SIG-M5 treated with dmso at 0.1 percent for 504 hours (cell line): Measurements from ENCODE around the gene SRPK3.
"Not testable (repeated sequence)": the region's sequence is repeated elsewhere in the genome, so short reads cannot be mapped to it uniquely, and the experiment has no call there.

Experiments used
- DNase-seq: peaks from one replicate; lab custom pipeline; 2025; ENCODE audit not compliant: unreplicated experiment; lab: John Stamatoyannopoulos, UW

Gene SRPK3, protein sequence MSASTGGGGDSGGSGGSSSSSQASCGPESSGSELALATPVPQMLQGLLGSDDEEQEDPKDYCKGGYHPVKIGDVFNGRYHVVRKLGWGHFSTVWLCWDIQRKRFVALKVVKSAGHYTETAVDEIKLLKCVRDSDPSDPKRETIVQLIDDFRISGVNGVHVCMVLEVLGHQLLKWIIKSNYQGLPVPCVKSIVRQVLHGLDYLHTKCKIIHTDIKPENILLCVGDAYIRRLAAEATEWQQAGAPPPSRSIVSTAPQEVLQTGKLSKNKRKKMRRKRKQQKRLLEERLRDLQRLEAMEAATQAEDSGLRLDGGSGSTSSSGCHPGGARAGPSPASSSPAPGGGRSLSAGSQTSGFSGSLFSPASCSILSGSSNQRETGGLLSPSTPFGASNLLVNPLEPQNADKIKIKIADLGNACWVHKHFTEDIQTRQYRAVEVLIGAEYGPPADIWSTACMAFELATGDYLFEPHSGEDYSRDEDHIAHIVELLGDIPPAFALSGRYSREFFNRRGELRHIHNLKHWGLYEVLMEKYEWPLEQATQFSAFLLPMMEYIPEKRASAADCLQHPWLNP

DNA sequence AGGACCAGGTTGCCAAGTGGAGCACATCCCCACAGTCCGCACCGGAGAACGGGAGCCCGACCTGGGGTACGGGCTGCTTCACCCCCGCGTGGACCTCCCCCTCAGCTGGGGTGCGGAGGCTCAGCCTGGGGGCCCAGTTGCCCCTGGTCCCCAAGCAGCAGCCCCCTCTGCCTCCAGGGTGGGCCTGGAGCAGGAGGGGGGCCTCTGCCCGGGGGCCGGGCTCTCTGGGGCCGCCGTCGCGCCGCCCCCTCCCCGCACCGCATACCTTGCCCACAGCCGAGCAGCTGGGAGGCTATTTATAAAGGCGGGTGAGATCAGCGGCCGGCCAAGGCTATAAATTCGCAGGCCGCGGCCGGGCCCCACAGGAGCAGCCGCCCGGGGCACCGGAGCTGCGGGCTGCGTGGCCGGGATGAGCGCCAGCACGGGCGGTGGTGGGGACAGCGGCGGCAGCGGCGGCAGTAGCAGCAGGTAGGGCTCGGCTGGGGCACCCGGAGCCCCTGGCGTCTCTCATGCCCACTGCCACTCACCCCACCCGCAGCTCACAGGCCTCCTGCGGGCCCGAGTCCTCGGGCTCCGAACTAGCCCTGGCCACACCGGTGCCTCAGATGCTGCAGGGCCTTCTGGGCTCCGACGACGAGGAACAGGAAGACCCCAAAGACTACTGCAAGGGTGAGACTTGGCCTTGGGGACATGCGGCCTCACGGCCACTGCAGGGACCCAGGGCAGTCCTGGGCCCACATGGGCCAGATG, at the start of gene SRPK3:
TSS of gene SRPK3 (plus strand) at position 364 of the 750 bp plus-strand sequence. CDS start at position 410, 46 bp downstream.
- DNase-seq: no peak

DNA sequence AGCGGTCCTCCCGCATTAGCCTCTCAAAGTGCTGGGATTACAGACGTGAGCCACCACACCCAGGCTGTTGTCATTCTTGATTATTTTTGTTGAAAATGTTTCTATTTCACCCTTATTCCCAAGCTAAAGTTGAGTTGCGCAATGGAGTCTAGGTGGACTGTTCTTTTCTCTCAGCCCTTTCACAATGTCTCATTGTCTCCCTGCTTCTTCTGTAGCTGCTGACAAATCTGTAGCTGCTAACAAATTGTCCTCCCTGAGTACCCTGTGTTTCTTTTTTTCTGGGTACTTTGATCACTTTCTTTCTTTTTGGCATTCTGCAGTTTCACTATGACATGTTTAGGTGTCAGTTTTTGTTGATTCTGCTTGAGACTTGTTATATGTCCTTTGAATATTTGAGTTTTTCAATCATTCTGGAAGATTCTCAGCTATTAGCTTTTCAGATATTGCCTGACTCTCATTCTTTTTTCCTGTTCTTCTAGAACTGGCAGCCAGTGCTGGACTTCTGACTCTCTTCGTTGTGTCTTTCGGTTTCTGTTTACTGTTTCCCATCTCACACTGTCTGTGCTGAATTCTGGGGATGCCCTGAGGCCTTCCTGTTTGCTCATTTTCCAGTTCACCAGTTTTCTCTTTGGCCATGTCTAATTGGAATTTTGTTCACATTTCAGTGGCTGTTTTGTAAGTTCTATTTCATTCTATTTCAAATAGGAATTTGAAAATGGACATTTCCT, 49.6 kb upstream of the SRPK3 start:
- peak; percentile 24 for DNase-seq

DNA sequence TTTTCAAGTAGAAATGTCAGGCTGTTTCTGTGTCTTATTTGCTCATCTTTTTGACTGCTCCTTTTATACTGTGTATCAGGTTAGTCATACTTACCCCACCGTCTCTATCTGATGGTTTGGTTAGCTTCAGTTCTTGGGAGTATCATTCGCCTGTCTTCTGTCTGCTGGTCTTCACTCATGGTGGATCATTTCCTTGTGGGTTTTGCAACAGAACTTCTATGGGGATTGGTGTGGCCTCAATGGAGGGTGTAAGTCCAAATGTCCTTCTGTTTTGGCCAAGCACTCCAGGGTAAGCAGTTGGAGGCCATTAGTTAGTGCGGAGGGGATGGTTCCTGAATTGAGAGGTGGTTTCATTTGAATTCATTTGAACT, 49.0 kb upstream of the SRPK3 start:
- DNase-seq: no peak

DNA sequence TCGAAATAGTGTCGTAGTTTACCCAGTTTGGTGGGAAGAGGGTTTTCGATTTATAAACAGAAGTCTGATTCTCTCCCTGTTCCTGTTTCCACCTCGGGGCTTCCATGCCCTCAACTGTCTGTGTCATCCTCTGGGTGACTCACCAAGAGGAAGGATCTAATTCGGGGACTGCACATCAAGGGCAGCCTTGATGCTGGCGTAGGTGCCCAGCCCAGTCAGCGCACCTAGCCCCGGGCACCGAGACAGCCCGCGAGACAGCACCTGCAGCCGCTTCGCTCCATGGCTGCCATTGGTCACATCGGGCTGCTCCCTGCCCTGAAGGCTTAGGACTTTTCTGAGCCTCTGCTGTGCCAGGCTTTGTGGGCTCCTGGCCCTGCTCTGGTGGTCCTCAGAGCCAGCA, 48.4 kb upstream of the SRPK3 start:
- DNase-seq: peak; percentile 64

DNA sequence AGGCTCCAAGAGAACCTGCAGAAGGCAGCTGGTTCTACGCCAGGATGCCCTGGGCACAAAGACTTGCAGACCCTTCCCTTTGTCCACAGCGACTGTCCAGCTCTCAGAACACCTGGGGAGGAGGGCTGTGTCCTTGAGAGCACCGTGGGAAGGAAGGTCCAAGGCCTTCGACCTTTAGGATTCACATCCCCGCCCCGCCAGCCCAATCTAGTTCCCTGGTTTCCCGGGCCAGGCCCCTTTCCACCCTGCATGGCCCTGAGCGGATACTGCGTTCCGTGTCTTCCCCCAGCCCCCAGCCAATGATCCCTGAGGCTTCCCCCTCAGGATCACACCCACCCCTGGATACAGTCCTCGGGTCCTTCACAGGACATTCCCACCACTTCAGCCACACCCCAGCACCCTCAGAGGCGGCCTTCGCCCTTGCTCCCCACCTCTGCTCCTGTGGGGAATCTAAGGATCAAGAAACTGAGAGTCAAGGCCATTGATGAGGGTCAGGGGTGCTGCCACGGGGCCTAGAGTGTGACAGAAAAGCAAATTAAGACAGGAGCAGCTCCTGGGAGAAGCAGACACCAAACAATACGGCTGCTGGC, 47.1 kb upstream of the SRPK3 start:
- DNase-seq: no peak

DNA sequence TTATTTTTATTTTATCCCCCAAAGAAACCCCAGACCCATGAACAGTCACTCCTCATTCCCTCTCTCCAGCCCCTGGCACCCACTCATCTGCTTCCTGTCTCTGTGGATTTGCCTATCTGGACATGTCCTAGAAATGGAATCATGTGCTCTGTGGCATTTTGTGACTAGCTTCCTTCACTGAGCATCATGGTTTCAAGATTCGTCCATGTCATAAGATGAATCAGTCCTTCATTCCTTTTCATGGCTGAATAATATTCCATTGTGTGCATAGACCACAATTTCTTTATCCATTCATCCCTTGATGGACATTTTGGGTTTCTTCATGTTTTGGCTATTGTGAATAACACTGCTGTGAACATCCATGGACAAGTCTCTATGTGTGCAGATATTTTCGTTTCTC, 46.0 kb upstream of the SRPK3 start:
- DNase-seq: no peak

DNA sequence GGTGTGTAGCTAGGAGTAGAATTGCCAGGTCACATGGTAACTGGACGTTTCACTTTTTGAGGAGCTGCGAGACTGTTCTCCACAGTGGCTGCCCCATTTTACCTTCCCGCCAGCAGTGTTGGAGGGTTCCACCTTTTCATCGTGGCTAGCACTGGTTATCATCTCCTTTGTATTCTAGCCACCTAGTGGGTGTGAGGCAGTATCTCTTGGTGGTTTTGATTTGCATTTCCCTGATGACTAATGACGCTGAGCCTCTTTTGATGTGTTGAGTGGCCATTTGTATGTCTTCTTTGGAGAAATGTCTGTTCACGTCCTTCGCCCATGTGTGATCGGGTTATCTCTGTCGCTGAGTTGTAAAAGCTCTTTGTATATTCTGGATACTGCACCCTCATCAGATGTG, 45.6 kb upstream of the SRPK3 start:
- DNase-seq: no peak

DNA sequence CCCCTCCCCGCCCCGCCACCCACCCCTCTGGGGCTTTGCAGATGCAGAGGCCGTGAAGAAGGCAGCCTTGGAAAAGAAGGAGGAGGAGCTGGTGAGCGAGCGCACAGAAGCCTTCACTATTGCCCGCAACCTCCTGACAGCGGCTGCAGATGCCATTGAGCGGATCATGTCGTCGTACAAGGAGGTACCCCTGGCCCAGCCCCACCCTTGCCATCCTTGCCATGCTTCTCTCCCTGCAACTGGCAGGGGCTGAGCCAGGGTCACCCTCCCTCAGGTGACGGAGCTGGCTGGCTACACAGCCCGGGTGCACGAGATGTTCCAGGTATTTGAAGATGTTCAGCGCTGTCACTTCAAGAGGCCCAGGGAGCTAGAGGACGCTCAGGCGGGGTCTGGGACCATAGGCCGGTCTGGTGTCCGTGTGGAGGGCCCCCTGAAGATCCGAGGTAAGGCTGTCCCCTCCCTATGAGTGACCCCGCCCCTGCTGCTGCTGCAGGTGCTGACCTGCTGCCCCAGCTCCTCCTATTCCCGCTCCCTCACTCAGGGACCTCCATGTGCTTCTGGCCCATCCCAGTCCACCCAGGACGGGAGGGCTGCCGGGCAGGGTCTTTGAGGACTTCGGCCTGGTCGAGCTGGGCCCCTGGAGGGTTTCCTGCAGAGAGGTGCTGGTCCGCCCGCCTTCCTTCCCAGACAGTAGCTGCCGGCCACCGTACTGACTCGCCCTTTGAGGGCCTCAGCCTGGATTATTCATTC, 44.6 kb upstream of the SRPK3 start:
- no peak for DNase-seq

DNA sequence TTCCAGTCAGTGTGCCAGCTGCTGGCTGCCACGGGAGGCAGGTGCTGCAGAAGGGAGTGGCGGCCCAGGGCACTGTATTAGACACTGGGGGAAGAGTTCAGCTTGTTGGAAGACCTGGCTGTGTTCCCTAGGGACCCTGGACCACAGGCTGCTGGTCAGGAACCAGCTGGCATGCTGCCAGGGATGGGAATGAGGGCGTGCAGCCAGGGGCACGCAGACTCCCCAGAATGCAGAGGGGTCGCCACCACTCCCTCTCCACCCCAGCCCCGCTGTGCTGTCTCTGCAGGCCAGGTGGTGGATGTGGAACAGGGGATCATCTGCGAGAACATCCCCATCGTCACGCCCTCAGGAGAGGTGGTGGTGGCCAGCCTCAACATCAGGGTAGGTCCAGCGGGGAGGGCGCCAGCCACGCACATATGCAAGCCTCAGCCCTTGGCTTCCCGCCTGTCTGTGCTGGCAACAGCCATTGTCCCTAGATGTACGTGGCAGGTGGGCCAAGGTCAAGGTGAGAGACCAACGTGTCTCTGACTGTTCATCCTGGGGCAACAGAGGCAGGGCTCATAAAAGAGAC, 43.9 kb upstream of the SRPK3 start:
- no peak for DNase-seq

DNA sequence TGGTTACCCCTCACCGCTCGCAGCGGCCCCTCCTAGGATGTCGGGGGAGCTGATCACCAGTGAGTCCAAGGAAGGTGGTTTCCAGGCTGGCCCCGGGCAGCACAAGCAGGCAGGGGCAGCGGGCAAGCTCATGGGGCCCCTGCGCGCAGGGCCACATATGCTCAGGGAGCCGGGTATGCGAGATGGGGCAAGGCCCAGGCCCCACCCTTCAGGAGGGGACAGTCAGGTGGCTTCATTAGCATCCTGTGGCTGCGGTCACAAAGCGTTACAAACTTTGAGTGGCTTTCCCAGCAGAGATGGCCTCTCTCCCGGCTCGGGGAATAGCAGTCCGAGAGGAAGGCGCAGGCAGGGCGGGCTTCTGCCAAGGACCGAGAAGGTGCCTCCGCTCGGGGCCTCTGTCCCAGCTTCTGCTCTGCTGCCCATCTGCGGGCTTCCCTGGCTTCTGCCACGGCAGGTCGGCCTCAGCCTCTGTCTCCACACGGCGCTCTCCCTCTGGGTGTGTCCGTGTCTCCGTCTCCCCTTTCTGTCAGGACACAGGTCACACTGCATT, 42.7 kb upstream of the SRPK3 start:
- DNase-seq: no peak

DNA sequence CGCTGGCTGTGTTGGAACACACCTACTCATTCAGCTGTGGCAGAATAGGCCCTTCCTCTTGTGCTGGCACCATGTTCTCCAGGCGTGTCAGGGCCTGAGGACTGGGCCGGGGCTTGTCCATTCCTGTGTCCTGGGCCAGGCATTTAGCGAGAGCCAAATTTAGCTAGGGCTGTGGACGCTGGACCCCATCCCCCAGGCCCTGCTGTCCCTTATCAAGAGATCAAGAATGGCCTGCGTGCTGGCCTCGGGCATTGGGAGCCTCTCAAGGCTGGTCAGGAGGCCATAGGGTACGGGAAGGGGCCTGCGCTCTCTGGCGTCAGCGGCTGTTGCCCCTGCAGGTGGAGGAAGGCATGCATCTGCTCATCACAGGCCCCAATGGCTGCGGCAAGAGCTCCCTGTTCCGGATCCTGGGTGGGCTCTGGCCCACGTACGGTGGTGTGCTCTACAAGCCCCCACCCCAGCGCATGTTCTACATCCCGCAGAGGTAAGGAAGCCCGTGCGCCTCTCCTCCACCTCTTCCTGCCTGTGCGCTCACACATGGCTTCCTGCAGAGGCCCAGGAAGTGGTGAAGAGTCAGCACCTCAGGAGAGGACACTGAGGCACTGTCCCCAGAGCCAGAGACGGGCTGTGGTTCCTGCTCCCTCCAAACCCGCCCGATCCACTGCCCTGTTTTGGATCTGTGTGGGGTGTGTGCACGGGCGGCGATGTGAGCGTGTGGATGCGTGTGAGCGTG, 40.9 kb upstream of the SRPK3 start:
- no peak for DNase-seq

DNA sequence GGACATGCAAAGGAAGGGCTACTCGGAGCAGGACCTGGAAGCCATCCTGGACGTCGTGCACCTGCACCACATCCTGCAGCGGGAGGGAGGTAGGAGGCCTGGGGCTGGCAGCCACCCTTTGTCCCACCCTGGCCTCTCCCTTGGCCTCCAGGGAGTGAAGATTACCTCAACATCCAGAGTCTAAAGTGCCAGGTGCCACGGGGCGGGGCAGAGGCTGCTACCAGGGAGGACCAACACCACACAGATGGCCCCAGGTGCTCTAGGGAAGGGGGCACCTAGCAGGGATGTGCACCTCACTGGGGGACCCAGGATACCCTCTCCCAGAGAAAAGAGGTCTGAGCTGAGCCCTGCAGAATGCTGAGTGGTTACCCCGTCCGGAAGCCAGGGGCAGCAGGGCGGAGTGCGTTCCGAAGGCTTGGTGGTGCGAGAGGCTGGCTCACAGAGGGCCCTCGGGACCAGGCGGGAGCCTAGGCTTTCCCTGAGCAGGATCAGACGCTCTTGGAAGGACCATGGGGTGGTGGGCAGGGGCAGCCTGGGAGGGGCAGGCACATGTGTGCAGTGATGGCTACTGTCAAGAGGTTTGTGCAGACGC, 40.1 kb upstream of the SRPK3 start:
- DNase-seq: no peak

DNA sequence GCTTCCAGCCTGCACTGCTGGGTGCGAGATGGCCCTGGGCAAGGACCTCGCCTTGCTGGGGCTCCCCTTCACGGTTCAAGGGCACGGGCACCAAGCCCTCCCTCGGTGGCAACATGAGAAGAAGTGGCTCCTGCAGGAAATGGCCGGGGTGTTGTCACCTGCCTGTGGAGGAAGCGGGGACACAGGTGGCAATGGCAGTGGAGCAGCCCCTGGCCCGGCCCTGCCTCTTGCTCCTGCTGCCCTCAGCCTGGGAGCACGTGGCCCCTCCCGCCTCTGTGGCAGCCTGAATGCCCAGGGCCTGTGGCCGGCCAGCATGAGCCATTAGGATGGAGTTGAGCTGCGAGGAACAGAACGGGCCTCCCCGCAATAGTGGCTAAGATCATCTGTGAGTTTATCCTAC, 39.4 kb upstream of the SRPK3 start:
- no peak for DNase-seq

DNA sequence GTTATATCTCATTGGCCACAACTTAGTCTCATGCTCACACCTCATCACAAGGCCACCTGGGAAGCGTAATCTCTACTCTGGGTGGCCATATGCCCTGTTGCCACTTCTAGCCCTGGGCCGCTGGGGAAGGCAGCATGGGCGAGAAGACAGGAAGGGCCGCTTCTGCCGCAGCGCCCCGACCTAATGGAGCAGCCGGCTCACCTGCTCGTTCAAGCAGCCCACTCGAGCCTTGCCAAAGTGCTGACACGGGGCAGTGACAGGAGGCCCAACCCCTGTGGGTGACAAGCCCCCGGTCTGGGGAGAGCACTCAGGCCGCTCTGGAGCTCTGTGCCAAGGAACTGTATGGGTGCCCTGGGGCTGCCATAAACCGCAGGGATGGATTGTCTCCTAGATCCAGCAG, 38.7 kb upstream of the SRPK3 start:
- not testable (repeated sequence) for DNase-seq

DNA sequence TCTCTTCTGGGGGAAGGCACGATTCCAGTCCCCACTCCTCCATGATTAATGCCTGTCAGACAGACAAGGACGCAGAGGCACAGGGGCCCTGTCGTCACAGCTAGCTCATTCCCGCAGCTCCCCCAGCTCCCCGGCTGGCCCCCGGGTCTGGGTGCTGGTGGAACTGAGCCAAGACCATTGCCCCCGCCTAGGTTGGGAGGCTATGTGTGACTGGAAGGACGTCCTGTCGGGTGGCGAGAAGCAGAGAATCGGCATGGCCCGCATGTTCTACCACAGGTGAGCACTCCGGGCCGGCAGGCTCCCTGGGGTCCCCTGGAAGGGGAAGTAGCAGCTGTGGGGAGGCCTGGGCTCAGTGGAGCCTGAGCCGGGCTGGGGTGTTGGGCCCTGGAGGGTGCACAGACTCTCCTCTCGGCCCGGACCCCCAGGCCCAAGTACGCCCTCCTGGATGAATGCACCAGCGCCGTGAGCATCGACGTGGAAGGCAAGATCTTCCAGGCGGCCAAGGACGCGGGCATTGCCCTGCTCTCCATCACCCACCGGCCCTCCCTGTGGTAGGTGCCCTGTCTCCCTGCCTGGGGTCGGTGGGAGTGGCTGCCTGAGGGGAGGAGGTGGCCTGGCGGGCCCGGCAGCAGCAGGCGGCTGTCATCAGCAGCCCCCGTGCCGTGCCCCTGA, 37.9 kb upstream of the SRPK3 start:
- not testable (repeated sequence) for DNase-seq

DNA sequence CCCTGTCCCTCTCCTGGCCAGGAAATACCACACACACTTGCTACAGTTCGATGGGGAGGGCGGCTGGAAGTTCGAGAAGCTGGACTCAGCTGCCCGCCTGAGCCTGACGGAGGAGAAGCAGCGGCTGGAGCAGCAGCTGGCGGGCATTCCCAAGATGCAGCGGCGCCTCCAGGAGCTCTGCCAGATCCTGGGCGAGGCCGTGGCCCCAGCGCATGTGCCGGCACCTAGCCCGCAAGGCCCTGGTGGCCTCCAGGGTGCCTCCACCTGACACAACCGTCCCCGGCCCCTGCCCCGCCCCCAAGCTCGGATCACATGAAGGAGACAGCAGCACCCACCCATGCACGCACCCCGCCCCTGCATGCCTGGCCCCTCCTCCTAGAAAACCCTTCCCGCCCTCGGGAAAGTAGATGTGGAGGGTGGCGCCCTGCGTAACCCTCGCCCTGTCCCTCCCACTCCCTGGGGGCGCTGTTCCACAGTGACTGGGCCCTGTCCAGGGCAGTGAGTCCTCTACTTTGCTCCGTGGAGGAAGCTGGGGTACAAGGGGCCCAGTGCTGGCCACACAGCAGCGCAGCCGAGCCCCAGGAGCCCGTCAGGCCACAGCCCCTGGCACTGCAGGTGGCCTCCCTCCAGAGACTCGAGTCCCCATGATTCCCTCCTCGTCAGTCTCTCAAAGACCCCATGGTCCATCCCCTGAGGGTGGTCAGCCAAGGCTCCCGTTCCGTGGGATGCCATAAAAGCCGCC, 37.2 kb upstream of the SRPK3 start:
- not testable (repeated sequence) for DNase-seq
